ENCODE measurements around the gene MAP3K5. TPM values are rescaled to one million over a fixed set of nuclear protein-coding genes. Genes with fewer than 3 reads are reported as not detected.

MAP3K5 gene
- total and polyA plus RNA-seq, 9 of the 15 experiments (the other 6 are each of a cell fraction or from before 2014, with no cell fraction given): 2.2 to 13.0 (median 9.9) TPM

GRCh38 chr6:136784910-136785746 lies 7.1 kb downstream of the MAP3K5 start (continued):
- TF ChIP-seq RREB1 (CRISPR knock-in tag; IDR thresholded peaks at IDR 0.05) (peak; percentile 77; the same call in 1 of the 2 replicates), BCL6 (CRISPR knock-in tag; IDR thresholded peaks at IDR 0.05) (peak; percentile 63), JUN (IDR thresholded peaks at IDR 0.05; ENCODE audit: borderline replicate concordance, low read depth, low read length) (no peak), JUN (CRISPR knock-in tag; IDR thresholded peaks at IDR 0.05; ENCODE audit: borderline replicate concordance) (0 out of 2 replicates have a peak, but pooled peaks have one; percentile 41), MYNN (IDR thresholded peaks at IDR 0.05) (no peak), MYNN (CRISPR knock-in tag; IDR thresholded peaks at IDR 0.05) (no peak), ZNF239 (CRISPR knock-in tag; IDR thresholded peaks at IDR 0.05) (peak; percentile 41; the same call in 1 of the 2 replicates), CUX1 (CRISPR knock-in tag; IDR thresholded peaks at IDR 0.05) (no peak), NR2C2 (CRISPR knock-in tag; IDR thresholded peaks at IDR 0.05) (0 out of 2 replicates have a peak, but pooled peaks have one; percentile 15), NR2C2 (tag; IDR thresholded peaks at IDR 0.05) (peak; percentile 77; the same call in 1 of the 2 replicates), ZNF165 (CRISPR knock-in tag; IDR thresholded peaks at IDR 0.05; ENCODE audit: borderline replicate concordance) (0 out of 2 replicates have a peak, but pooled peaks have one; percentile 65), CREBBP (IDR thresholded peaks at IDR 0.05; ENCODE audit: low read depth, low read length) (no peak), SMAD4 (CRISPR knock-in tag; conservative IDR thresholded peaks at IDR 0.05) (peak; percentile 68), FOSL1 (tag; conservative IDR thresholded peaks at IDR 0.05) (peak; percentile 36), C11orf30 (IDR thresholded peaks at IDR 0.05; ENCODE audit: low read depth) (peak; percentile 44; the same call in 1 of the 2 replicates), DDX20 (tag; IDR thresholded peaks at IDR 0.05; ENCODE audit: low read depth) (no peak), MAZ (CRISPR knock-in tag; conservative IDR thresholded peaks at IDR 0.05 in 1 of 2, IDR thresholded peaks at IDR 0.05 in 1 of 2) (peak in 1 of 2 experiments; percentile 67; a peak in 2 of 4 replicates)
